Cardiac muscle cell (in vitro differentiated cells and primary cell): ENCODE measurements around the gene RBPMS2. TPM values are rescaled to one million over a fixed set of nuclear protein-coding genes. Genes with fewer than 3 reads are reported as not detected.

ENCODE experiments used
- DNase-seq, 2 donors: peaks; one replicate each; pipeline versions ENCODE4 v3.0.0 to v3.0.0-alpha.2; 2010 to 2017; ENCODE audit warnings: low read depth in 1 of 2, low spot score in 1 of 2
- H3K27ac ChIP-seq: fragments of 200-600 bp; sonication (generic); 2 replicates; pipeline ENCODE4 v1.5.1; 2016
- H3K27me3 ChIP-seq: fragments of 200-600 bp; sonication (generic); 2 replicates; pipeline ENCODE4 v1.6.0; 2016; ENCODE audit warnings: control low read depth
- H3K36me3 ChIP-seq: fragments of 200-600 bp; sonication (generic); 2 replicates; pipeline ENCODE4 v1.5.1; 2016; ENCODE audit warnings: control low read depth
- H3K4me1 ChIP-seq: fragments of 200-600 bp; sonication (generic); 2 replicates; pipeline ENCODE4 v1.8.1; 2017; ENCODE audit warnings: low read depth, mild to moderate bottlenecking, mixed run types
- H3K4me3 ChIP-seq: fragments of 200-600 bp; sonication (generic); 2 replicates; pipeline ENCODE4 v1.5.1; 2016; ENCODE audit warnings: mild to moderate bottlenecking
- H3K9me3 ChIP-seq: fragments of 200-600 bp; sonication (generic); 2 replicates; pipeline ENCODE4 v1.5.1; 2017; ENCODE audit warnings: low read depth, mild to moderate bottlenecking, control low read depth
- CTCF ChIP-seq: IDR thresholded peaks from 2 replicates; pipeline ENCODE4 v1.5.1; 2012; ENCODE audit warnings: low read depth, mild to moderate bottlenecking, low read length
- polyA plus RNA-seq: library from polyadenylated mRNA; unstranded; fragments of >200 nt; fragmentation: Nextera tagmentation; extraction: Ambion mirVana; gene quantifications from 2 replicates; pipeline ENCODE4 v1.2.1, GENCODE V29; 2016
- total RNA-seq: library from RNA; depleted of rRNA; stranded (reverse); fragments of >200 nt; gene quantifications from 2 replicates; pipeline ENCODE4 v1.2.3, GENCODE V29; 2016

RBPMS2 gene
- total and polyA plus RNA-seq, 2 experiments from 2014 or later: 35.4 to 213 TPM

GRCh38 chr15:64690008-64690407 lies 85.4 kb downstream of the RBPMS2 start:
- Histone ChIP-seq H3K27me3 (no peaks in the 10 kb centered on the region), H3K27ac (peak overlapping the region; percentile 31), H3K9me3 (no peaks in the 10 kb centered on the region), H3K4me3 (no peak overlapping the region), H3K4me1 (peaks cover 21% of the 10 kb centered on the region), H3K36me3 (peaks cover 43% of the 10 kb centered on the region)
- DNase-seq: no peak
- no peak for TF ChIP-seq CTCF

Other genes starting within 250 kb of the RBPMS2 start
- 3.5 and 70.9 TPM in 2 replicates for gene PIF1, start 50.1 kb upstream of the RBPMS2 start, total RNA-seq
- 7.4 and 49.0 TPM in 2 replicates for gene PIF1, start 50.1 kb upstream of the RBPMS2 start, polyA plus RNA-seq
- 7.6 and 9.3 TPM in 2 replicates for gene PLEKHO2, start 66.3 kb upstream of the RBPMS2 start, total RNA-seq
- 9.4 and 11.3 TPM in 2 replicates for gene PLEKHO2, start 66.3 kb upstream of the RBPMS2 start, polyA plus RNA-seq
- 1.1 and 5.4 TPM in 2 replicates for gene ANKDD1A, start 136.3 kb upstream of the RBPMS2 start, total RNA-seq
- 2.9 and 8.0 TPM in 2 replicates for gene ANKDD1A, start 136.3 kb upstream of the RBPMS2 start, polyA plus RNA-seq
- 84.3 and 97.9 TPM in 2 replicates for gene SPG21, start 214.3 kb upstream of the RBPMS2 start, total RNA-seq
- gene SPG21, start 214.3 kb upstream of the RBPMS2 start, polyA plus RNA-seq: 136 and 157 TPM in 2 replicates